H9 (cell line): Measurements from ENCODE around the gene FEZF1. TPM values are rescaled to one million over a fixed set of nuclear protein-coding genes. Genes with fewer than 3 reads are reported as not detected.
A peak's percentile ranks its signal among the peaks of the same experiment; 100 is the strongest.

Source experiments
- DNase-seq: peaks from one replicate; pipeline ENCODE4 v3.0.0-alpha.2; 2017
- H2AFZ ChIP-seq: one replicate; pipeline ENCODE4 v1.6.1; 2013; ENCODE audit warnings: mild to moderate bottlenecking, low read length, control low read depth, moderate library complexity
- H2AK5ac ChIP-seq: 2 replicates; pipeline ENCODE4 v1.6.1; 2013; ENCODE audit warnings: low read length, control low read depth, mixed read lengths; ENCODE audit not compliant: insufficient read length
- H2BK120ac ChIP-seq: one replicate; pipeline ENCODE4 v1.6.1; 2013; ENCODE audit warnings: low read depth, mild to moderate bottlenecking, low read length, control low read depth, inconsistent platforms; ENCODE audit not compliant: poor library complexity, severe bottlenecking
- H2BK12ac ChIP-seq: 2 replicates; pipeline ENCODE4 v1.6.1; 2013; ENCODE audit warnings: low read length, control low read depth, mixed read lengths, low read depth; ENCODE audit not compliant: insufficient read length
- H2BK15ac ChIP-seq: 2 replicates; pipeline ENCODE4 v1.6.1; 2013; ENCODE audit warnings: low read depth, low read length, control low read depth
- H2BK20ac ChIP-seq: one replicate; pipeline ENCODE4 v1.6.1; 2013; ENCODE audit warnings: low read depth, mild to moderate bottlenecking, low read length, control low read depth, inconsistent platforms; ENCODE audit not compliant: poor library complexity, severe bottlenecking
- H2BK5ac ChIP-seq: 2 replicates; pipeline ENCODE4 v1.6.1; 2013; ENCODE audit warnings: low read length, control low read depth, mixed read lengths; ENCODE audit not compliant: insufficient read length
- H3K14ac ChIP-seq: 2 replicates; pipeline ENCODE4 v1.6.1; 2013; ENCODE audit warnings: low read length, control low read depth; ENCODE audit not compliant: insufficient read depth
- H3K18ac ChIP-seq: 2 replicates; pipeline ENCODE4 v1.6.1; 2013; ENCODE audit warnings: low read depth, mild to moderate bottlenecking, mixed read lengths, low read length, control low read depth; ENCODE audit not compliant: insufficient read length
- H3K23ac ChIP-seq: 2 replicates; pipeline ENCODE4 v1.6.1; 2013; ENCODE audit warnings: low read length, control low read depth, mixed read lengths, low read depth; ENCODE audit not compliant: insufficient read length
- H3K23me2 ChIP-seq: 2 replicates; pipeline ENCODE4 v1.6.1; 2013; ENCODE audit warnings: low read depth, mild to moderate bottlenecking, mixed read lengths, low read length, control low read depth; ENCODE audit not compliant: insufficient read length, poor library complexity, severe bottlenecking
- H3K27ac ChIP-seq: 2 replicates; pipeline ENCODE4 v1.5.1; 2013; ENCODE audit warnings: low read length, control low read depth, mixed read lengths, low read depth; ENCODE audit not compliant: insufficient read length
- H3K27me3 ChIP-seq: 2 replicates; pipeline ENCODE4 v1.6.1; 2013; ENCODE audit warnings: low read length, control low read depth, inconsistent platforms; ENCODE audit not compliant: insufficient read depth
- H3K4ac ChIP-seq: 2 replicates; pipeline ENCODE4 v1.6.1; 2013; ENCODE audit warnings: low read depth, mild to moderate bottlenecking, control low read depth, inconsistent platforms, low read length, moderate library complexity
- H3K4me1 ChIP-seq: 2 replicates; pipeline ENCODE4 v1.6.1; 2013; ENCODE audit warnings: low read length, control low read depth, inconsistent platforms; ENCODE audit not compliant: insufficient read depth
- H3K4me2 ChIP-seq: 2 replicates; pipeline ENCODE4 v1.6.1; 2013; ENCODE audit warnings: low read length, control low read depth, mixed read lengths; ENCODE audit not compliant: insufficient read length, insufficient read depth
- H3K56ac ChIP-seq: 2 replicates; pipeline ENCODE4 v1.6.1; 2013; ENCODE audit warnings: low read depth, mild to moderate bottlenecking, mixed read lengths, low read length, control low read depth; ENCODE audit not compliant: insufficient read length
- H3K79me1 ChIP-seq: 2 replicates; pipeline ENCODE4 v1.6.1; 2013; ENCODE audit warnings: low read depth, mild to moderate bottlenecking, moderate library complexity, low read length, control low read depth, inconsistent platforms; ENCODE audit not compliant: insufficient read depth, poor library complexity, severe bottlenecking
- H3K79me2 ChIP-seq: 2 replicates; pipeline ENCODE4 v1.6.1; 2013; ENCODE audit warnings: low read length, control low read depth, inconsistent platforms; ENCODE audit not compliant: insufficient read depth
- H3K9ac ChIP-seq: 2 replicates; pipeline ENCODE4 v1.6.1; 2013; ENCODE audit warnings: low read length, control low read depth, mixed read lengths; ENCODE audit not compliant: insufficient read length; ENCODE audit errors: extremely low read depth
- H3K9me3 ChIP-seq: one replicate; pipeline ENCODE4 v1.6.1; 2013; ENCODE audit warnings: low read depth, low read length, inconsistent platforms; ENCODE audit not compliant: control insufficient read depth
- H3T11ph ChIP-seq: one replicate; pipeline ENCODE4 v1.6.1; 2013; ENCODE audit warnings: mild to moderate bottlenecking, low read length, control low read depth, inconsistent platforms
- H4K20me1 ChIP-seq: one replicate; pipeline ENCODE4 v1.6.1; 2013; ENCODE audit not compliant: control insufficient read depth, insufficient read length, insufficient read depth
- H4K5ac ChIP-seq: 2 replicates; pipeline ENCODE4 v1.6.1; 2013; ENCODE audit warnings: low read depth, mild to moderate bottlenecking, mixed read lengths, low read length, control low read depth; ENCODE audit not compliant: insufficient read length
- H4K8ac ChIP-seq: replicated peaks from 2 replicates; pipeline ENCODE4 v1.6.1; 2013; ENCODE audit warnings: low read length, control low read depth, mixed read lengths, low read depth; ENCODE audit not compliant: insufficient read length
- H4K91ac ChIP-seq: 2 replicates; pipeline ENCODE4 v1.6.1; 2013; ENCODE audit warnings: low read depth, mild to moderate bottlenecking, moderate library complexity, mixed read lengths, low read length, control low read depth; ENCODE audit not compliant: insufficient read length
- H3K27ac Mint-ChIP-seq, 3 experiments: 2 replicates in 2 of 3; 3 replicates in 1 of 3; pipeline ENCODE4 v1.8.0; 2020 to 2021; ENCODE audit warnings: mixed read lengths in 3 of 3, mild to moderate bottlenecking in 1 of 3, moderate library complexity in 1 of 3
- H3K27me3 Mint-ChIP-seq: 2 replicates; pipeline ENCODE4 v1.8.0; 2021; ENCODE audit warnings: low read depth, mild to moderate bottlenecking, moderate library complexity, mixed read lengths
- H3K36me3 Mint-ChIP-seq, 3 experiments: 2 replicates in 2 of 3; 3 replicates in 1 of 3; pipeline ENCODE4 v1.8.0; 2020 to 2021; ENCODE audit warnings: low read depth in 3 of 3, mixed read lengths in 3 of 3; ENCODE audit not compliant: insufficient read depth in 1 of 3
- H3K4me1 Mint-ChIP-seq, 2 experiments: 2 replicates each; pipeline ENCODE4 v1.8.0; 2020; ENCODE audit warnings: mixed read lengths in 2 of 2
- H3K4me3 Mint-ChIP-seq, 2 experiments: 2 replicates in 1 of 2; 3 replicates in 1 of 2; pipeline ENCODE4 v1.8.0; 2020 to 2021; ENCODE audit warnings: mild to moderate bottlenecking in 2 of 2, mixed read lengths in 2 of 2, moderate library complexity in 1 of 2
- H3K9me3 Mint-ChIP-seq, 2 experiments: 2 replicates in 1 of 2; 3 replicates in 1 of 2; pipeline ENCODE4 v1.8.0; 2020; ENCODE audit warnings: mild to moderate bottlenecking in 2 of 2, mixed read lengths in 2 of 2, moderate library complexity in 1 of 2
- WGBS: extraction: QIAGEN DNeasy Blood & Tissue Kit; methylation state at CpG from one replicate; pipeline ENCODE4 v1.1.7; 2013; ENCODE audit warnings: missing lambda C conversion rate, low lambda C conversion rate, mixed read lengths; ENCODE audit not compliant: insufficient read length; ENCODE audit errors: extremely low coverage; 5-methylcytosine and 5-hydroxymethylcytosine counted together
- total RNA-seq: library from RNA; stranded (reverse); gene quantifications from 2 replicates; pipeline ENCODE4 v1.2.1, GENCODE V29; 2021
- TF ChIP-seq, protein P1 (sequence below): fragments of 200-600 bp; sonication (generic); conservative IDR thresholded peaks from 3 replicates; pipeline ENCODE4 v1.8.0; 2021; ENCODE audit warnings: antibody characterized with exemption, mild to moderate bottlenecking

FEZF1 gene
- total RNA-seq, 1 experiment from 2014 or later = 37.8 TPM

- Histone ChIP-seq H3K27ac (no peak overlapping the region), H2BK120ac (no peak overlapping the region), H3K9ac (no peak overlapping the region), H3K14ac (no peak overlapping the region), H3K79me2 (no peaks in the 10 kb centered on the region), H2BK12ac (no peak overlapping the region), H3K27me3 (no peaks in the 10 kb centered on the region), H3K23ac (no peak overlapping the region), H2BK15ac (no peak overlapping the region), H3T11ph (no peak overlapping the region), H4K91ac (no peak overlapping the region), H2BK5ac (no peak overlapping the region), H3K79me1 (no peaks in the 10 kb centered on the region), H4K8ac (no peak overlapping the region), H2AFZ (peak overlapping the region; percentile 32), H4K5ac (no peak overlapping the region), H3K18ac (no peak overlapping the region), H3K23me2 (no peaks in the 10 kb centered on the region), H3K4me2 (no peak overlapping the region), H3K4me1 (peaks cover 5% of the 10 kb centered on the region; the same call in 1 of the 2 replicates), H3K4ac (no peak overlapping the region), H4K20me1 (no peaks in the 10 kb centered on the region), H3K9me3 (no peaks in the 10 kb centered on the region), H3K56ac (no peak overlapping the region), H2AK5ac (no peak overlapping the region), H2BK20ac (no peak overlapping the region)
- H3K9me3 Mint-ChIP-seq = peaks cover 0 to 2% of the 10 kb centered on the region in 2 experiments; a peak in 1 of 5 replicates
- H3K36me3 Mint-ChIP-seq = no peaks in the 10 kb centered on the region; a peak in 1 of 7 replicates
- peaks cover 2% of the 10 kb centered on the region for H3K27me3 Mint-ChIP-seq
- TF ChIP-seq, protein P1, sequence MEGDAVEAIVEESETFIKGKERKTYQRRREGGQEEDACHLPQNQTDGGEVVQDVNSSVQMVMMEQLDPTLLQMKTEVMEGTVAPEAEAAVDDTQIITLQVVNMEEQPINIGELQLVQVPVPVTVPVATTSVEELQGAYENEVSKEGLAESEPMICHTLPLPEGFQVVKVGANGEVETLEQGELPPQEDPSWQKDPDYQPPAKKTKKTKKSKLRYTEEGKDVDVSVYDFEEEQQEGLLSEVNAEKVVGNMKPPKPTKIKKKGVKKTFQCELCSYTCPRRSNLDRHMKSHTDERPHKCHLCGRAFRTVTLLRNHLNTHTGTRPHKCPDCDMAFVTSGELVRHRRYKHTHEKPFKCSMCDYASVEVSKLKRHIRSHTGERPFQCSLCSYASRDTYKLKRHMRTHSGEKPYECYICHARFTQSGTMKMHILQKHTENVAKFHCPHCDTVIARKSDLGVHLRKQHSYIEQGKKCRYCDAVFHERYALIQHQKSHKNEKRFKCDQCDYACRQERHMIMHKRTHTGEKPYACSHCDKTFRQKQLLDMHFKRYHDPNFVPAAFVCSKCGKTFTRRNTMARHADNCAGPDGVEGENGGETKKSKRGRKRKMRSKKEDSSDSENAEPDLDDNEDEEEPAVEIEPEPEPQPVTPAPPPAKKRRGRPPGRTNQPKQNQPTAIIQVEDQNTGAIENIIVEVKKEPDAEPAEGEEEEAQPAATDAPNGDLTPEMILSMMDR = no peak
- peak overlapping the region in 1 of 3 experiments; percentile 33; a peak in 2 of 7 replicates for H3K27ac Mint-ChIP-seq
- WGBS = 100% methylated on average over 2 of the region's 4 CpGs
- no peak for DNase-seq
- H3K4me1 Mint-ChIP-seq = peaks cover 28 to 33% of the 10 kb centered on the region in 2 experiments
- peak overlapping the region in 1 of 2 experiments; percentile 18; a peak in 3 of 5 replicates for H3K4me3 Mint-ChIP-seq
Measured at GRCh38 chr7:122261442-122261841, 43.1 kb downstream of the FEZF1 start.
